A549 (cell line): ENCODE measurements around the gene PNMA6A. TPM values are rescaled to one million over a fixed set of nuclear protein-coding genes. Genes with fewer than 3 reads are reported as not detected.

Source experiments
- ATAC-seq, 2 experiments: fragments of 200-7000 bp in 1 of 2; fragments of >200 bp in 1 of 2; cut with Nextera tagmentation in 1 of 2; cut with Tn5 transposase in 1 of 2; 3 replicates each; pipeline versions ENCODE4 v1.8.0 to v1.9.1; 2018 to 2020; ENCODE audit warnings: mild to moderate bottlenecking in 1 of 2, moderate library complexity in 1 of 2
- CTCF ChIA-PET: fragments of 300-600 bp; sonication (Branson Sonifier 250); formaldehyde crosslinking; extraction: SDS; loops from one replicate; lab custom pipeline; 2021; ENCODE audit warnings: antibody characterized with exemption, inconsistent platforms; lab: Yijun Ruan, JAX
- POLR2A ChIA-PET: fragments of 350-600 bp; formaldehyde crosslinking; extraction: SDS; loops from one replicate; lab custom pipeline; 2021; ENCODE audit warnings: antibody characterized with exemption, inconsistent platforms; lab: Yijun Ruan, JAX
- DNase-seq, 2 experiments: peaks; one replicate each; pipeline versions ENCODE4 v3.0.0 to v3.0.0-alpha.2; 2011 to 2016; ENCODE audit warnings: low read depth in 1 of 2, low spot score in 1 of 2
- FAIRE-seq: peaks from 2 replicates; lab custom pipeline; 2011; peaks lifted over from hg19 to GRCh38; lab: Jason Lieb, UNC
- H3K27ac ChIP-seq, 2 experiments: fragments of >200 bp; sonication (Bioruptor Twin); formaldehyde crosslinking; 3 replicates each; pipeline ENCODE4 v1.5.1; 2016 to 2017
- H3K4me1 ChIP-seq: fragments of >200 bp; sonication (Bioruptor Twin); formaldehyde crosslinking; 3 replicates; pipeline ENCODE4 v1.6.1; 2016
- H3K4me2 ChIP-seq: fragments of >200 bp; sonication (Bioruptor Twin); formaldehyde crosslinking; 3 replicates; pipeline ENCODE4 v1.6.1; 2016
- H3K4me3 ChIP-seq: fragments of >200 bp; sonication (Bioruptor Twin); formaldehyde crosslinking; 3 replicates; pipeline ENCODE4 v1.5.1; 2016
- H3K9me3 ChIP-seq: fragments of >200 bp; sonication (Bioruptor Twin); formaldehyde crosslinking; 3 replicates; pipeline ENCODE4 v1.6.1; 2016
- EP300 ChIP-seq, 2 experiments: fragments of >200 bp; sonication (Bioruptor Twin); formaldehyde crosslinking; IDR thresholded peaks; 2 replicates in 1 of 2; 3 replicates in 1 of 2; pipeline ENCODE4 v1.6.1; 2016 to 2017
- HOXA7 ChIP-seq: fragments of 250-450 bp; sonication (Bioruptor Pico); IDR thresholded peaks from 2 replicates; pipeline ENCODE4 v1.5.0; 2020; ENCODE audit warnings: mild to moderate bottlenecking, moderate library complexity
- NFE2L2 ChIP-seq: fragments of 150-350 bp; conservative IDR thresholded peaks from 2 replicates; pipeline ENCODE4 v1.6.1; 2014; ENCODE audit warnings: low read length
- RAD21 ChIP-seq, 2 experiments: fragments of >200 bp in 1 of 2; sonication (Bioruptor Twin) in 1 of 2; formaldehyde crosslinking in 1 of 2; IDR thresholded peaks in 1 of 2; conservative IDR thresholded peaks in 1 of 2; 2 replicates in 1 of 2; 3 replicates in 1 of 2; pipeline ENCODE4 v1.6.1; 2012 to 2018; ENCODE audit warnings: inconsistent platforms in 1 of 2
- RFX5 ChIP-seq: fragments of 450-650 bp; IDR thresholded peaks from 2 replicates; pipeline ENCODE4 v1.7.1; 2014; ENCODE audit warnings: antibody characterized with exemption, mild to moderate bottlenecking, moderate library complexity
- SMC3 ChIP-seq: fragments of >200 bp; sonication (Bioruptor Twin); formaldehyde crosslinking; IDR thresholded peaks from 3 replicates; pipeline ENCODE4 v1.6.1; 2018; ENCODE audit warnings: inconsistent platforms
- ZC3H11A ChIP-seq: fragments of 450-650 bp; IDR thresholded peaks from 2 replicates; pipeline ENCODE4 v1.6.1; 2014; ENCODE audit warnings: antibody characterized with exemption, mild to moderate bottlenecking
- ZFP36 ChIP-seq: fragments of 450-650 bp; IDR thresholded peaks from 2 replicates; pipeline ENCODE4 v1.6.1; 2014; ENCODE audit warnings: borderline replicate concordance; ENCODE audit not compliant: partially characterized antibody
- ZNF302 ChIP-seq: fragments of 250-450 bp; sonication (Bioruptor Pico); IDR thresholded peaks from 2 replicates; pipeline ENCODE4 v1.9.0; 2021; ENCODE audit warnings: inconsistent platforms, mild to moderate bottlenecking, moderate library complexity
- WGBS: methylation state at CpG from one replicate; pipeline ENCODE4 v1.1.6; 2017; ENCODE audit errors: missing lambda C conversion rate; 5-methylcytosine and 5-hydroxymethylcytosine counted together
- polyA plus RNA-seq, 4 experiments: library from polyadenylated mRNA; depleted of rRNA in 3 of 4; stranded (reverse); fragments of >200 nt; fragmentation: RNase III in 1 of 4; extraction: RNeasy Plus Mini Kit Qiagen cat#74134 plus additional on column Dnase treatment in 1 of 4; gene quantifications; 2 replicates in 3 of 4; 3 replicates in 1 of 4; pipeline ENCODE4 v1.2.3, GENCODE V29; 2011 to 2017
- TF ChIP-seq, protein P1 (sequence below): IDR thresholded peaks from 2 replicates; pipeline ENCODE4 v1.6.1; 2012
- TF ChIP-seq, protein P2 (sequence below): fragments of 150-350 bp; IDR thresholded peaks from 2 replicates; pipeline ENCODE4 v1.6.1; 2014; ENCODE audit warnings: low read depth, mild to moderate bottlenecking, low read length
- TF ChIP-seq, protein P3 (sequence below): IDR thresholded peaks from 2 replicates; pipeline ENCODE4 v1.6.1; 2012
- TF ChIP-seq, protein P4 (sequence below): fragments of >200 bp; sonication (Bioruptor Twin); formaldehyde crosslinking; IDR thresholded peaks from 3 replicates; pipeline ENCODE4 v1.5.1; 2016

PNMA6A gene
- polyA plus RNA-seq, 2 of the 4 experiments (the other 2 are of a cell fraction), result 0.93 to 3.3 TPM

DNA sequence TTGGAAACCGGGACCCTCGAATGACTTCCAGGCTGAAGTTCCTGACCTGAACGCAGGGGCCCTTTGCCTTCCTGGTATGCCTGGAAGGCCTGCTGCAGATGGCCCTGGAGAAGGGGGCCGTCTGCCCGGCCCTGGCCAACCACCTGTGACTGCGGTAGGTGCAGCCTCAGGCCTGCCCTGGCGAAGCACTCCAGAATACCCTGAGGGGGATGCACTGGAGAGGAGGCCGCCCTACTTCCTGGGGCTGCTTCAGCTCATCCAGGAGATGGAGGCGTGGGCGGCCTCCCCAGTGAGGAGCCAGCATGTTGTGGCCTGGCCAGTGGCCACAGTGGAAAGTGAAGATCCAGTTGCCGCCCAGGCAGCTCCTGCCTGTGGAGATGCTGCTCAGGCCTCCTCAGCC lies 42.4 kb upstream of the PNMA6A start (continued):
- TF ChIP-seq, protein P1, sequence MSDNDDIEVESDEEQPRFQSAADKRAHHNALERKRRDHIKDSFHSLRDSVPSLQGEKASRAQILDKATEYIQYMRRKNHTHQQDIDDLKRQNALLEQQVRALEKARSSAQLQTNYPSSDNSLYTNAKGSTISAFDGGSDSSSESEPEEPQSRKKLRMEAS, result no peak
- TF ChIP-seq, protein P2, sequence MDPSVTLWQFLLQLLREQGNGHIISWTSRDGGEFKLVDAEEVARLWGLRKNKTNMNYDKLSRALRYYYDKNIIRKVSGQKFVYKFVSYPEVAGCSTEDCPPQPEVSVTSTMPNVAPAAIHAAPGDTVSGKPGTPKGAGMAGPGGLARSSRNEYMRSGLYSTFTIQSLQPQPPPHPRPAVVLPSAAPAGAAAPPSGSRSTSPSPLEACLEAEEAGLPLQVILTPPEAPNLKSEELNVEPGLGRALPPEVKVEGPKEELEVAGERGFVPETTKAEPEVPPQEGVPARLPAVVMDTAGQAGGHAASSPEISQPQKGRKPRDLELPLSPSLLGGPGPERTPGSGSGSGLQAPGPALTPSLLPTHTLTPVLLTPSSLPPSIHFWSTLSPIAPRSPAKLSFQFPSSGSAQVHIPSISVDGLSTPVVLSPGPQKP, result no peak
- no peak for TF ChIP-seq ZC3H11A

DNA sequence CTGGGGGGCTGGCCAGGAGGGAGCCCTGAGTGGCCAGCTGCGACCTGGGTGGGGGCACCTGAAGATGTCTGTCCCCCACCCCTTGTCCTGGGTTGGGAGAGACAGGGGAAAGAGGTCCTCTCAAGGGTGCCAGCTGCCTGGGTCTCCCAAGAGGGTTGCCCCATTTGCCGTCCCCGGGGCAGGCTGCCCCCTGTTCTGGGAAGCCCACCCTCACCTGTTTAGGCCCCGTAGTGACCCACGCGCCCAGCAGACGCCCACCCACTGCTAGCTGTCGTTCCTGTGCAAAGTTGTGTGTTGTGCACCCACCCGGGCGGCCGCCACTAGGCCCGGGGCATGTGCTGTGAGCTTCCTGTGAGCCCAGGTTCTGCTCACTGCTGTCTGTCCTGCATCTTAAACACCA lies 41.5 kb upstream of the PNMA6A start:
- Histone ChIP-seq H3K4me3 (no peak overlapping the region), H3K4me2 (no peak overlapping the region), H3K27ac (no peak overlapping the region), H3K4me1 (no peaks in the 10 kb centered on the region), H3K9me3 (no peaks in the 10 kb centered on the region; the same call in 2 of the 3 replicates)
- ChIA-PET CTCF (interaction anchor here (3.4 kb wide), 1 partner anchor 476 kb away, joined by 32 read pairs; no protein-coding TSS in a partner anchor), POLR2A (no interaction called here)
- FAIRE-seq, result no peak
- DNase-seq, result no peak
- no CpG with 5 or more reads among the region's 12 CpGs for WGBS
- no peak for TF ChIP-seq NFE2L2
- ATAC-seq, result no peak

DNA sequence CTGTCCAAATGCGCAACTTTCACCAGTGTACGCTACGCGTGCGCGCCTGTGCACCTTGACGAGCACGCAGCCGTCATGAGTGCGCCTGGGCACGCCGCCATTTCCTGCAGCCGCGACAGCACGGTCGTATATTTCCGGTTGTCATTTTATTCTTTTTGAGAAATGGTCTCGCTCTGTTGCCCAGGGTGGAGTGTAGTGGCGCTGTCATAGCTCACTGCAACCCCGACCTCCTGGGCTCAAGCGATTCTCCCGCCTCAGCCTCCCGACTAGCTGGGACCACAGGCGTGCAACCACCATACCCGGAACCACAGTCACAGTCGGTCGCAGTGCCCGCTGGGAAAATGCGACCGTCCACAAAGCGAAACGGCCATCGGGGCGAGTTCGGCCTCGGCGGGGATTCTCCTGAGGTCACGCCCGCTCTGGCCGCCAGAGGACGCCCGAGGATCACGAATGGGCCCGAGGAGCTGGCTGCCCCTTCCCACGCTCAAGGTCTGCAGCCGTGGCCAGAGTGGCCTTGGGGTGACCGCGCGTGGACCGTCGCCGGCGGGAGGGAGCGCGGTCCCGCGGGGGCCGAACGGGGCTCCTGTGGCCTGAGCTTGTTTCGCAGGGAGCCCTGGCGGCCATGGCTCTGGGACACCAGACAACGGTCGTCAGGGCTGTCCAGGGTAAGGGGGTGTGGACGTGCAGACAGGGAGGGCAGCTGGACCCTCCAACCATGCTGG lies 39.7 kb upstream of the PNMA6A start:
- 59% methylated on average over 33 of the region's 64 CpGs for WGBS
- ATAC-seq, result peak; percentile 80 to 90
- FAIRE-seq, result no peak
- POLR2A ChIA-PET, result no interaction called here
- peak; percentile 55 to 77 for DNase-seq
- H3K4me3 ChIP-seq, result peak overlapping the region; percentile 34; the same call in 2 of the 3 replicates
- CTCF ChIA-PET, result interaction anchor here (0.7 to 3.4 kb wide), 53 partner anchors 10 to 915 kb away, joined by 3 to 32 read pairs (median 4); partner anchors contain the start of genes HAUS7 and TREX2
- TF ChIP-seq, protein P3, sequence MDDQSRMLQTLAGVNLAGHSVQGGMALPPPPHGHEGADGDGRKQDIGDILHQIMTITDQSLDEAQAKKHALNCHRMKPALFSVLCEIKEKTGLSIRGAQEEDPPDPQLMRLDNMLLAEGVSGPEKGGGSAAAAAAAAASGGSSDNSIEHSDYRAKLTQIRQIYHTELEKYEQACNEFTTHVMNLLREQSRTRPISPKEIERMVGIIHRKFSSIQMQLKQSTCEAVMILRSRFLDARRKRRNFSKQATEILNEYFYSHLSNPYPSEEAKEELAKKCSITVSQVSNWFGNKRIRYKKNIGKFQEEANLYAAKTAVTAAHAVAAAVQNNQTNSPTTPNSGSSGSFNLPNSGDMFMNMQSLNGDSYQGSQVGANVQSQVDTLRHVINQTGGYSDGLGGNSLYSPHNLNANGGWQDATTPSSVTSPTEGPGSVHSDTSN, result no peak
- TF ChIP-seq RAD21 (conservative IDR thresholded peaks at IDR 0.05 in 1 of 2, IDR thresholded peaks at IDR 0.05 in 1 of 2), result peak; percentile 88 to 97
- TF ChIP-seq SMC3, result peak; percentile 89
- TF ChIP-seq, protein P4, sequence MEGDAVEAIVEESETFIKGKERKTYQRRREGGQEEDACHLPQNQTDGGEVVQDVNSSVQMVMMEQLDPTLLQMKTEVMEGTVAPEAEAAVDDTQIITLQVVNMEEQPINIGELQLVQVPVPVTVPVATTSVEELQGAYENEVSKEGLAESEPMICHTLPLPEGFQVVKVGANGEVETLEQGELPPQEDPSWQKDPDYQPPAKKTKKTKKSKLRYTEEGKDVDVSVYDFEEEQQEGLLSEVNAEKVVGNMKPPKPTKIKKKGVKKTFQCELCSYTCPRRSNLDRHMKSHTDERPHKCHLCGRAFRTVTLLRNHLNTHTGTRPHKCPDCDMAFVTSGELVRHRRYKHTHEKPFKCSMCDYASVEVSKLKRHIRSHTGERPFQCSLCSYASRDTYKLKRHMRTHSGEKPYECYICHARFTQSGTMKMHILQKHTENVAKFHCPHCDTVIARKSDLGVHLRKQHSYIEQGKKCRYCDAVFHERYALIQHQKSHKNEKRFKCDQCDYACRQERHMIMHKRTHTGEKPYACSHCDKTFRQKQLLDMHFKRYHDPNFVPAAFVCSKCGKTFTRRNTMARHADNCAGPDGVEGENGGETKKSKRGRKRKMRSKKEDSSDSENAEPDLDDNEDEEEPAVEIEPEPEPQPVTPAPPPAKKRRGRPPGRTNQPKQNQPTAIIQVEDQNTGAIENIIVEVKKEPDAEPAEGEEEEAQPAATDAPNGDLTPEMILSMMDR, result peak; percentile 80
- TF ChIP-seq HOXA7 (CRISPR knock-in tag), result no peak
- no peak for TF ChIP-seq ZNF302
- no peak for TF ChIP-seq RFX5
- H3K4me2 ChIP-seq, result peak overlapping the region; percentile 77
- H3K9me3 ChIP-seq, result no peaks in the 10 kb centered on the region; the same call in 2 of the 3 replicates
- H3K27ac ChIP-seq, result peak overlapping the region in 1 of 2 experiments; percentile 44; a peak in 2 of 6 replicates
- no peaks in the 10 kb centered on the region for H3K4me1 ChIP-seq

DNA sequence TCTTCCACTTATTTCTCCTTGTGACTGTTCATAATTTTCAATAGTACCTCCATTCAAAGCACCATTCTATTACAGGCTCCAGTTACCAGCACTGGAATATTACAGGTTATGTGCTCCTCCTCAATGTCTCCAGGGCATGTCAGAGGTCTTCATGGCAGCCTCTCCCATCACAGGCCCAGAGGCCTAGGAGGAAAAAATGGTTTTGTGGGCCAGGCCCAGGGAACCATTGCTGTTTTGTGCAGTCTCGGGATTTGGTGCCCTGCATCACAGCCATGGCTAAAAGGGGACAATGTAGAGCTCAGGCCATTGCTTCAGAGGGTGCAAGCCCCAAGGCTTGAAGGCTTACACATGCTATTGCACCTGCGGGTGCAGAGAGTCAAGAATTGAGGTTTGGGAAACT lies 23.2 kb upstream of the PNMA6A start:
- CTCF ChIA-PET, result interaction anchor here (1.4 kb wide), 1 partner anchor 16 kb away, joined by 3 read pairs; no protein-coding TSS in a partner anchor
- ATAC-seq, result no peak
- no peak overlapping the region for H3K4me3 ChIP-seq
- WGBS, result 43% methylated on average over 2 of the region's 2 CpGs
- H3K4me2 ChIP-seq, result no peak overlapping the region
- TF ChIP-seq, protein P2, result no peak
- no peak for TF ChIP-seq EP300 (IDR thresholded peaks at IDR 0.05)
- peak; percentile 89 for TF ChIP-seq ZFP36
- H3K4me1 ChIP-seq, result no peaks in the 10 kb centered on the region
- POLR2A ChIA-PET, result no interaction called here
- no peak for DNase-seq
- H3K9me3 ChIP-seq, result peaks cover 7% of the 10 kb centered on the region; the same call in 1 of the 3 replicates
- FAIRE-seq, result no peak
- no peak overlapping the region for H3K27ac ChIP-seq
